Lung (tissue), 12 donors: ENCODE results near the gene BMI1. TPM values are rescaled to one million over a fixed set of nuclear protein-coding genes. Genes with fewer than 3 reads are reported as not detected.
A peak's percentile ranks its signal among the peaks of the same experiment; 100 is the strongest.

Experiments used
- ATAC-seq: fragments of 200-7000 bp; cut with Tn5 transposase; one replicate; pipeline ENCODE4 v1.9.1; 2020; ENCODE audit warnings: moderate number of reproducible peaks; ENCODE audit not compliant: insufficient read depth, low FRiP score
- DNase-seq, 3 donors: peaks; one replicate each; pipeline ENCODE4 v3.0.0-alpha.2; 2013 to 2017
- H3K27ac ChIP-seq, 2 donors: one replicate each; pipeline ENCODE4 v1.5.1; 2013; ENCODE audit warnings: mild to moderate bottlenecking in 2 of 2, moderate library complexity in 2 of 2, control low read depth in 1 of 2, inconsistent platforms in 1 of 2, low read depth in 1 of 2, low read length in 1 of 2
- H3K27me3 ChIP-seq, 3 donors: one replicate each; pipeline ENCODE4 v1.5.1; 2013; ENCODE audit warnings: low read length in 2 of 3; ENCODE audit not compliant: control insufficient read depth in 3 of 3, insufficient read depth in 3 of 3
- H3K36me3 ChIP-seq, 4 donors: one replicate each; pipeline ENCODE4 v1.5.1; 2013; ENCODE audit warnings: low read length in 4 of 4, mild to moderate bottlenecking in 1 of 4, moderate library complexity in 1 of 4; ENCODE audit not compliant: control insufficient read depth in 4 of 4, insufficient read depth in 4 of 4
- H3K4me1 ChIP-seq, 5 donors: one replicate each; pipeline ENCODE4 v1.5.1; 2013; ENCODE audit warnings: low read length in 5 of 5, mild to moderate bottlenecking in 2 of 5, moderate library complexity in 1 of 5; ENCODE audit not compliant: control insufficient read depth in 5 of 5, insufficient read depth in 5 of 5
- H3K4me3 ChIP-seq: one replicate; pipeline ENCODE4 v1.5.1; 2013; ENCODE audit warnings: mild to moderate bottlenecking, control low read depth, moderate library complexity
- H3K9ac ChIP-seq, 2 donors: one replicate each; pipeline ENCODE4 v1.5.1; 2013; ENCODE audit warnings: low read length in 2 of 2, control low read depth in 1 of 2; ENCODE audit not compliant: insufficient read depth in 1 of 2
- H3K9me3 ChIP-seq, 4 donors: one replicate each; pipeline ENCODE4 v1.5.1; 2013; ENCODE audit warnings: low read length in 3 of 4, mild to moderate bottlenecking in 1 of 4, moderate library complexity in 1 of 4; ENCODE audit not compliant: control insufficient read depth in 4 of 4, insufficient read depth in 3 of 4
- WGBS, 2 donors: extraction: QIAGEN DNeasy Blood & Tissue Kit; methylation state at CpG; one replicate each; pipeline ENCODE4 v1.1.7; 2013; 5-methylcytosine and 5-hydroxymethylcytosine counted together
- polyA plus RNA-seq, 2 donors: library from polyadenylated mRNA; stranded (reverse); fragments of 200-250 nt; gene quantifications; one replicate each; pipeline ENCODE4 v1.2.1, GENCODE V29; 2013
- total RNA-seq, 2 donors: library from RNA; depleted of rRNA in 1 of 2; stranded (reverse); fragments of >200 nt in 1 of 2; gene quantifications; one replicate each; pipeline ENCODE4 v1.2.1, GENCODE V29; 2014 to 2021
- TF ChIP-seq, protein P1 (sequence below): IDR thresholded peaks from 2 replicates; pipeline ENCODE4 v1.5.1; 2012; ENCODE audit warnings: mild to moderate bottlenecking; ENCODE audit errors: control extremely low read depth, extremely low read depth
- donor health status: control.
- donor health status: control.
- donor health status: Bipolar disorder and iron deficiency.
- donor health status: healthy.
- donor health status: DM: yes; HTN: yes; CAD: no.

Gene BMI1
- total and polyA plus RNA-seq, 4 donors, result 21.9 to 81.1 (median 31.6) TPM

DNA sequence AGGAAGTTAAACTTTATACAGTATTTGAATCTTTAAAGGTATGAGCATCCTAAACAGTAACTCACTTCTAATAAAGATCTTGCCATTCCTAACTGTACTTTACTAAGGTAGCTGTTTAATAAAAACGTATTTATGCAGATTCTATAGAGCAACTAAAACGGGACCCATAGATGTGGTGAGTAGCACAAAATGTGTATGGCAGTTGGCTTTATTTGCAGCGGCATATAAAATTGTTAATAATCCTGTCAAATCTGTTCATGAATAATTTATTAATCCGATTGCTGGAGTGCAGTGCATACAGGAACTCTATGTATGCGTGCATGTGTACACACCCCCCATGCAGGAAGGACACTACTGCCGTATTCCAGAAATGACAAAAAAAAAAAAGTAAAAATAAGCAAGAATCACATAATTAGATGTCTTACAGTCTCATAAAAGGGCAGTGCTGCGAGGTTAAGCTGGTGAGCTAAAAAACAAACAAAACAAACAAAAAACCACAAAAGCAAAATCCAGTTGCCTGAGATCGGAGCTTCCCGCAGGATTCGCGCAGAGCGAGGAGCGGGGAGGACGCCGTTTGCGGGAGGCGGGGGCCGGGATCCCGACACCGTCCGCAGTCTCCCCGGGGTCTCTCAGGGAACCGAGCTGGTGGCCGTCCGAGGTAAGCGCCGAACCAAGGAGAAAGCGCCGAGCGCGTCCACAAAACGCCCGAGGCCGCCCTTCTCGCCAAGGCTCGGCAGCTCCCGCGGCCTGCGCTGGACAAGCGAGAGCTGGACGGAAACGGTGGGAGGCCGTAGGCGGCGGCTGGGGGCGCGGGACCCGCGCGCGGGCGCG is 5.2 kb upstream of the BMI1 start:
- ATAC-seq (peak; percentile 2), DNase-seq (no peak)
- H3K9ac ChIP-seq, result peak overlapping the region; percentile 80 to 94
- 1% methylated on average over 49 to 53 of the region's 53 CpGs for WGBS, 2 donors
- peaks cover 0 to 13% (median 6%) of the 10 kb centered on the region in 3 donors for H3K27me3 ChIP-seq
- H3K9me3 ChIP-seq, result no peaks in the 10 kb centered on the region
- no peaks in the 10 kb centered on the region for H3K36me3 ChIP-seq
- H3K4me3 ChIP-seq, result peak overlapping the region; percentile 90
- TF ChIP-seq, protein P1, sequence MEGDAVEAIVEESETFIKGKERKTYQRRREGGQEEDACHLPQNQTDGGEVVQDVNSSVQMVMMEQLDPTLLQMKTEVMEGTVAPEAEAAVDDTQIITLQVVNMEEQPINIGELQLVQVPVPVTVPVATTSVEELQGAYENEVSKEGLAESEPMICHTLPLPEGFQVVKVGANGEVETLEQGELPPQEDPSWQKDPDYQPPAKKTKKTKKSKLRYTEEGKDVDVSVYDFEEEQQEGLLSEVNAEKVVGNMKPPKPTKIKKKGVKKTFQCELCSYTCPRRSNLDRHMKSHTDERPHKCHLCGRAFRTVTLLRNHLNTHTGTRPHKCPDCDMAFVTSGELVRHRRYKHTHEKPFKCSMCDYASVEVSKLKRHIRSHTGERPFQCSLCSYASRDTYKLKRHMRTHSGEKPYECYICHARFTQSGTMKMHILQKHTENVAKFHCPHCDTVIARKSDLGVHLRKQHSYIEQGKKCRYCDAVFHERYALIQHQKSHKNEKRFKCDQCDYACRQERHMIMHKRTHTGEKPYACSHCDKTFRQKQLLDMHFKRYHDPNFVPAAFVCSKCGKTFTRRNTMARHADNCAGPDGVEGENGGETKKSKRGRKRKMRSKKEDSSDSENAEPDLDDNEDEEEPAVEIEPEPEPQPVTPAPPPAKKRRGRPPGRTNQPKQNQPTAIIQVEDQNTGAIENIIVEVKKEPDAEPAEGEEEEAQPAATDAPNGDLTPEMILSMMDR, result no peak
- H3K27ac ChIP-seq, result peak overlapping the region; percentile 94 to 97
- H3K4me1 ChIP-seq, result peaks cover 0 to 17% (median 0%) of the 10 kb centered on the region in 5 donors

DNA sequence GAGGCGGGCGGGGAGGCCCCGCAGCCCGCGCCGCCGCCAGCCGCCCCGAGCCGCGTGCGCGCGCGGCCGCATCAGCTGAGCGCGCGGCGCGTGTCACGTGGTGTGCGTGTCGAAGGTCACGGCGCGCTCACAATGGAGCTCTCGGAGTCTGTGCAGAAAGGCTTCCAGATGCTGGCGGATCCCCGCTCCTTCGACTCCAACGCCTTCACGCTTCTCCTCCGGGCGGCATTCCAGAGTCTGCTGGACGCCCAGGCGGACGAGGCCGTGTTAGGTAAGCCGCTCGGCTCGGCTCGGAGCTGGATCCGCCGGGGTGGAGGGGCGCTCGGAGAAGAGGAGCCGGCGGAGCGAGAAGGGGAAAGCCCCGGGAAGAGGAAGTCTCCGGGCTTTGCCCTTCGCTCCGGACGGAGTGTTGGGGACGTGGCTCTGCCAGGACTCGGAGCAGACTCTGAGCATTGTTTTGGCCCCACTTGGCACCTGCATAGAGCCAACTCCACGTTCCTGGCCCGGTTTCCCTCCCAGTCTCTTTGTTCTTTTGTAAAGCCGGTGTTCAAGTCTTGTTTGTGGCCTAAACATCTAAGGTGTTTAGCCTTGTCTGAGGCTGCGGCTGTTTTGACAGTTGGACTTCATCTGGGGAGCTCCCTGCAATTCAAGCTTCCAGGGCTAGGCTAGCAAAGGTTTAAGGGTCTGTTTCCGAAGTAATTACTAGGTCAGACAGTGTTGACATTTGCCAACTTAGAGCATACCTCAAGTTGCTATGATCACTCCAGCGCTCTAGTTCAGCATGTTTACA is 4.4 kb upstream of the BMI1 start, which contains the start of gene COMMD3:
Gene COMMD3, plus strand, starts transcription at position 103 of the 790 bp plus-strand sequence. Its CDS starts 30 bp downstream, at position 133.
- Histone ChIP-seq H3K9me3 (no peaks in the 10 kb centered on the region), H3K36me3 (no peaks in the 10 kb centered on the region), H3K4me1 (peaks cover 0 to 17% (median 0%) of the 10 kb centered on the region in 5 donors), H3K27ac (peak within 1 kb of the TSS; percentile 94 to 97), H3K4me3 (peak within 1 kb of the TSS; percentile 90), H3K9ac (peak within 1 kb of the TSS; percentile 86 to 94), H3K27me3 (peaks cover 0 to 13% (median 6%) of the 10 kb centered on the region in 3 donors)
- TF ChIP-seq, protein P1, result no peak
- WGBS, 2 donors, result 0 to 1% methylated on average over 54 to 63 of the region's 63 CpGs
- peak; percentile 92 to 97 (median 95) for DNase-seq
- peak; percentile 87 for ATAC-seq

DNA sequence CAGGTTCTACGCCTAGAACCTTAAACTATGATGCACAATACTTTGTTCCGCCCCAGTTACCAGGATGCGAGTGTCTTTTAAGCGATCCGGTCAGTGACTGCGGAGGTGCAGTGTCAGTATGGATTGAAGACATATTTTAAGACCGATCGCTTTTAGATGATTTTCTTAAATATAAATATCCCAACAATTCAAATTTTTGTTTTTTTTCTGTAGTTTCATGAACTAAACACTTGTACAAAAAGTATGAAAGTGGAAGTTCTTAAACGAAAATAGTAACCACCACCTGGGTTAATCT is 3.9 kb upstream of the BMI1 start:
- ATAC-seq (no peak), DNase-seq (no peak)
- H3K27me3 ChIP-seq, result peaks cover 0 to 13% (median 7%) of the 10 kb centered on the region in 3 donors
- H3K9me3 ChIP-seq, result no peaks in the 10 kb centered on the region
- 4 to 10% methylated on average over 9 of the region's 9 CpGs for WGBS, 2 donors
- peaks cover 0 to 17% (median 0%) of the 10 kb centered on the region in 5 donors for H3K4me1 ChIP-seq
- no peaks in the 10 kb centered on the region for H3K36me3 ChIP-seq
- H3K9ac ChIP-seq, result peak overlapping the region; percentile 86 to 94
- H3K4me3 ChIP-seq, result peak overlapping the region; percentile 90
- H3K27ac ChIP-seq, result peak overlapping the region; percentile 92 to 97
- TF ChIP-seq, protein P1, result no peak
